ENCODE data around the gene SKA3. TPM values are rescaled to one million over a fixed set of nuclear protein-coding genes. Genes with fewer than 3 reads are reported as not detected.
"Not testable (repeated sequence)": the region's sequence is repeated elsewhere in the genome, so short reads cannot be mapped to it uniquely, and the experiment has no call there.

The SKA3 gene
- total and polyA plus RNA-seq, 2 donors (not counting 1 experiment from before 2014, with no cell fraction given) = 6.1 to 6.6 TPM

GRCh38 chr13:21186410-21186809, 10.1 kb upstream of the SKA3 start:
- not testable (repeated sequence) for H3K4me2 ChIP-seq (ENCODE audit: extremely low read depth, insufficient read depth, low read length); H3K4me1 ChIP-seq (ENCODE audit: control insufficient read depth, extremely low read depth, insufficient read depth, low read length); H3K27me3 ChIP-seq (ENCODE audit: control insufficient read depth, insufficient read depth, low read length); H3K9ac ChIP-seq (ENCODE audit: insufficient read depth, low read length); DNase-seq (ENCODE audit: low read depth in 2 of 2); H4K20me1 ChIP-seq (ENCODE audit: control insufficient read depth, extremely low read depth, insufficient read depth, low read length); H3K4me3 ChIP-seq (replicated peaks in 1 of 4; ENCODE audit: control extremely low read depth in 1 of 4, insufficient read depth in 1 of 4, low read depth in 3 of 4, low read length in 4 of 4); H3K79me2 ChIP-seq (ENCODE audit: control insufficient read depth, insufficient read depth, low read length); H2AFZ ChIP-seq (ENCODE audit: low read length); H3K36me3 ChIP-seq (ENCODE audit: control insufficient read depth, insufficient read depth, low read length); H3K27ac ChIP-seq (ENCODE audit: insufficient read depth, low read length); H3K9me3 ChIP-seq (ENCODE audit: control insufficient read depth, insufficient read depth, low read depth, low read length)

DNA sequence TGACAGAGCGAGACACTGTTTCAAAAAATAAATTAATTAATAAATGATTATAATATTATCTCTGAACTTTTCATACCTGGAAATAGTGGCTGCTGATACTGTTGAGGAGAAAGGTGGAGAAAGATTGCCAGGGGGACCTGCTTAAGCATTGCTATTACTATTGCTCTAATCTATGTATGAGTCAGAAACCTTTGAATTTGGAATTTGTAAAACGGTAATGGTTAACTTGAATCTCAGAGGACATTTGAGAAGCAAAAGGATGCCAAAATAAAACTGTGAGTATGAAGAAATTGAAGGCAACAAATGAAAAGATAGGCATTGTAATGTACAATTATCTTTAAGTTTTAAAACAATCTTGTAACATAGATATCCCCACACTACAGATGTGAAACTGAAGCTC, 5.3 kb upstream of the SKA3 start:
- Histone ChIP-seq H3K4me2 (ENCODE audit: extremely low read depth, insufficient read depth, low read length) (no peak overlapping the region), H3K79me2 (ENCODE audit: control insufficient read depth, insufficient read depth, low read length) (peaks cover 13% of the 10 kb centered on the region), H3K27ac (ENCODE audit: insufficient read depth, low read length) (no peak overlapping the region), H3K9me3 (ENCODE audit: control insufficient read depth, insufficient read depth, low read depth, low read length) (no peaks in the 10 kb centered on the region), H3K27me3 (ENCODE audit: control insufficient read depth, insufficient read depth, low read length) (no peaks in the 10 kb centered on the region), H4K20me1 (ENCODE audit: control insufficient read depth, extremely low read depth, insufficient read depth, low read length) (no peaks in the 10 kb centered on the region), H2AFZ (ENCODE audit: low read length) (no peak overlapping the region), H3K4me1 (ENCODE audit: control insufficient read depth, extremely low read depth, insufficient read depth, low read length) (peaks cover 2% of the 10 kb centered on the region), H3K36me3 (ENCODE audit: control insufficient read depth, insufficient read depth, low read length) (no peaks in the 10 kb centered on the region), H3K4me3 (replicated peaks in 1 of 4; ENCODE audit: control extremely low read depth in 1 of 4, insufficient read depth in 1 of 4, low read depth in 3 of 4, low read length in 4 of 4) (no peak overlapping the region), H3K9ac (ENCODE audit: insufficient read depth, low read length) (no peak overlapping the region)
- TF ChIP-seq, protein P1, sequence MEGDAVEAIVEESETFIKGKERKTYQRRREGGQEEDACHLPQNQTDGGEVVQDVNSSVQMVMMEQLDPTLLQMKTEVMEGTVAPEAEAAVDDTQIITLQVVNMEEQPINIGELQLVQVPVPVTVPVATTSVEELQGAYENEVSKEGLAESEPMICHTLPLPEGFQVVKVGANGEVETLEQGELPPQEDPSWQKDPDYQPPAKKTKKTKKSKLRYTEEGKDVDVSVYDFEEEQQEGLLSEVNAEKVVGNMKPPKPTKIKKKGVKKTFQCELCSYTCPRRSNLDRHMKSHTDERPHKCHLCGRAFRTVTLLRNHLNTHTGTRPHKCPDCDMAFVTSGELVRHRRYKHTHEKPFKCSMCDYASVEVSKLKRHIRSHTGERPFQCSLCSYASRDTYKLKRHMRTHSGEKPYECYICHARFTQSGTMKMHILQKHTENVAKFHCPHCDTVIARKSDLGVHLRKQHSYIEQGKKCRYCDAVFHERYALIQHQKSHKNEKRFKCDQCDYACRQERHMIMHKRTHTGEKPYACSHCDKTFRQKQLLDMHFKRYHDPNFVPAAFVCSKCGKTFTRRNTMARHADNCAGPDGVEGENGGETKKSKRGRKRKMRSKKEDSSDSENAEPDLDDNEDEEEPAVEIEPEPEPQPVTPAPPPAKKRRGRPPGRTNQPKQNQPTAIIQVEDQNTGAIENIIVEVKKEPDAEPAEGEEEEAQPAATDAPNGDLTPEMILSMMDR (conservative IDR thresholded peaks at IDR 0.05 in 1 of 2, IDR thresholded peaks at IDR 0.05 in 1 of 2; ENCODE audit: low read depth in 1 of 2, low read length in 2 of 2) = no peak
- TF ChIP-seq EZH2 (IDR thresholded peaks at IDR 0.05; ENCODE audit: low read length, missing control alignments) = no peak
- no peak for DNase-seq (ENCODE audit: low read depth in 2 of 2)

- peak overlapping the region; percentile 73 to 95 (median 92) for H3K4me3 ChIP-seq (replicated peaks in 1 of 4; ENCODE audit: control extremely low read depth in 1 of 4, insufficient read depth in 1 of 4, low read depth in 3 of 4, low read length in 4 of 4)
Measured at GRCh38 chr13:21176982-21177284, 581 bp upstream of the SKA3 start.

More at GRCh38 chr13:21176982-21177284, 581 bp upstream of the SKA3 start:
- Histone ChIP-seq H3K9me3 (ENCODE audit: control insufficient read depth, insufficient read depth, low read depth, low read length) (no peaks in the 10 kb centered on the region), H3K4me2 (ENCODE audit: extremely low read depth, insufficient read depth, low read length) (peak overlapping the region; percentile 94), H3K9ac (ENCODE audit: insufficient read depth, low read length) (peak overlapping the region; percentile 87), H3K27me3 (ENCODE audit: control insufficient read depth, insufficient read depth, low read length) (no peaks in the 10 kb centered on the region), H3K27ac (ENCODE audit: insufficient read depth, low read length) (peak overlapping the region; percentile 84), H3K36me3 (ENCODE audit: control insufficient read depth, insufficient read depth, low read length) (no peaks in the 10 kb centered on the region), H4K20me1 (ENCODE audit: control insufficient read depth, extremely low read depth, insufficient read depth, low read length) (no peaks in the 10 kb centered on the region), H2AFZ (ENCODE audit: low read length) (peak overlapping the region; percentile 83), H3K79me2 (ENCODE audit: control insufficient read depth, insufficient read depth, low read length) (peaks cover 38% of the 10 kb centered on the region), H3K4me1 (ENCODE audit: control insufficient read depth, extremely low read depth, insufficient read depth, low read length) (peaks cover 2% of the 10 kb centered on the region)
- TF ChIP-seq EZH2 (IDR thresholded peaks at IDR 0.05; ENCODE audit: low read length, missing control alignments) = no peak
- TF ChIP-seq, protein P1 (conservative IDR thresholded peaks at IDR 0.05 in 1 of 2, IDR thresholded peaks at IDR 0.05 in 1 of 2; ENCODE audit: low read depth in 1 of 2, low read length in 2 of 2) = no peak
- DNase-seq (ENCODE audit: low read depth in 2 of 2) = no peak

All from fibroblast of lung (primary cell).